Adrenal gland (tissue), 12 donors: ENCODE results near the gene CTBP1. TPM values are rescaled to one million over a fixed set of nuclear protein-coding genes. Genes with fewer than 3 reads are reported as not detected.

Source experiments
- DNase-seq, 7 donors: peaks; one replicate each; pipeline ENCODE4 v3.0.0-alpha.2; 2019 to 2020
- H3K27ac ChIP-seq, 5 donors: fragments of 200-600 bp; sonication (generic) in 4 of 5; 1 replicate in 3 of 5; 2 replicates in 2 of 5; pipeline versions ENCODE4 v1.5.1 to v1.8.0; 2016 to 2020; ENCODE audit warnings: mild to moderate bottlenecking in 1 of 5
- H3K27me3 ChIP-seq: fragments of 200-600 bp; 2 replicates; pipeline ENCODE4 v1.8.0; 2021
- H3K36me3 ChIP-seq, 2 donors: fragments of 200-600 bp; replicated peaks in 1 of 2; 1 replicate in 1 of 2; 2 replicates in 1 of 2; pipeline versions ENCODE4 v1.5.1 to v1.8.0; 2018 to 2022
- H3K4me1 ChIP-seq, 2 donors: fragments of 200-600 bp; replicated peaks in 1 of 2; 1 replicate in 1 of 2; 2 replicates in 1 of 2; pipeline versions ENCODE4 v1.5.1 to v1.8.0; 2018 to 2021
- H3K4me3 ChIP-seq, 4 donors: fragments of 200-600 bp; sonication (generic) in 3 of 4; one replicate each; pipeline ENCODE4 v1.5.1; 2016 to 2018
- H3K9me3 ChIP-seq, 3 donors: fragments of 200-600 bp; sonication (generic) in 1 of 3; replicated peaks in 1 of 3; 1 replicate in 2 of 3; 2 replicates in 1 of 3; pipeline versions ENCODE4 v1.5.1 to v1.8.0; 2016 to 2021
- POLR2A ChIP-seq, 2 donors: fragments of 450-650 bp; IDR thresholded peaks; one replicate each; pipeline ENCODE4 v1.6.1; 2017; ENCODE audit warnings: antibody characterized with exemption in 2 of 2, mild to moderate bottlenecking in 2 of 2, moderate library complexity in 1 of 2
- WGBS, 4 donors: extraction: QIAGEN DNeasy Blood & Tissue Kit in 2 of 4; methylation state at CpG; one replicate each; pipeline versions ENCODE4 v1.1.5 to v1.1.7; 2013 to 2017; 5-methylcytosine and 5-hydroxymethylcytosine counted together
- intact Hi-C, 2 donors: fragments of 100-400 bp; cut with DNase I; formaldehyde crosslinking; loops; one replicate each; pipeline versions ENCODE4 v1.14.1 to v1.15.0; 2022 to 2023
- polyA plus RNA-seq, 3 donors: library from polyadenylated mRNA; stranded (reverse); fragments of 200-250 nt in 2 of 3; fragments of 350-450 nt in 1 of 3; fragmentation: Illumina TruSeq in 1 of 3; extraction: RNeasy Lipid Tissue Mini Kit (QIAGEN cat#74804) in 1 of 3; gene quantifications; one replicate each; pipeline ENCODE4 v1.2.3, GENCODE V29; 2013 to 2014
- total RNA-seq, 9 donors: library from RNA; depleted of rRNA in 4 of 9; stranded (reverse); fragments of >200 nt in 4 of 9; fragments of 120-200 nt in 1 of 9; fragmentation: NEBNext Ultra II Directional in 1 of 9; extraction: Animal tissue kit (Norgen Biotek cat#: 25700) in 1 of 9; gene quantifications; one replicate each; pipeline versions ENCODE4 v1.1.0 to v1.2.4, GENCODE V29; 2013 to 2023
- TF ChIP-seq, protein P1 (sequence below), 6 experiments: fragments of 450-650 bp in 4 of 6; fragments of 200-600 bp in 2 of 6; sonication (generic) in 1 of 6; IDR thresholded peaks; 1 replicate in 5 of 6; 2 replicates in 1 of 6; pipeline versions ENCODE4 v1.5.1 to v1.8.0; 2016 to 2021; ENCODE audit warnings: antibody characterized with exemption in 6 of 6, mild to moderate bottlenecking in 2 of 6, moderate library complexity in 1 of 6
- donor health status: healthy with polysubstance abuse.
- donor health status: Bipolar disorder and iron deficiency.
- donor health status: DM: yes; HTN: yes; CAD: no.
- donor health status: DM: no; HTN: no; CAD: no.
- donor health status: DM: no; HTN: no; CAD: no.
- donor health status: DM: yes; HTN: yes; CAD: no.

CTBP1 gene
- total and polyA plus RNA-seq, 12 donors = 45.7 to 293 (median 159) TPM

DNA sequence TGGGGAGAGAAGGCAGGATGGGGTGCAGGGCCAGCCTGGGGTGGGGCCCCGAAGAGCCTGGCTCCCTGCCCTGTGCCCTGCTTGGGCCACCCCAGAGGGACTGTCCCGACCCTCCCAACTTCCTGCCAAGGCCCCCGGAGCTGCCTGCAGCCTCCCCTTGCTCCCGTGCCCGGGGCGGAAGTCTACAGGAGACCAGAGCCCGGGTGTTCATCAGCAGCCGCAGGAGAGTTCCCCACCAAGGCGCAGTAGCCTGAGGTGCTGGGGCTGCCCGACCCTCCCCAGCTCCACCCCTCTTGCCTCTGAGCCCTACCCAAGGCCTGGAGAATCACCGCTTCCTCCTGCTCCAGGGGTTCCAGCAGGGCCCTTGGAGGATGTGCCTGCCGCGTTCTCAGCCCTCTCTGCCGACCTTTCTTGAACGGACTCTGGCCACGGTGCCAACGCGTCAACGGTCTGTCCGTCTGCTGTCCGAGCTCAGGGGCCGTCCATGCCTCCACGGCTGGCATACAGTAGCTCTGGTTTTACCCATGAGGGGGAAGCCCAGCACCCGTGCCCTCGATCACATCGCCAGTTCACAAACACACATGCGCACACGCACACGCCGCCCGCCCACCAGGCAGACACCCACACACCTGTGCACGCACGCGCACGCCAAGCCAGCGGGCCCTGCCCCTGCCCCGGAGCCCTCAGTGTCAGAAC lies 40.5 kb downstream of the CTBP1 start:
- Histone ChIP-seq H3K27me3 (no peaks in the 10 kb centered on the region), H3K36me3 (peaks cover 0 to 21% of the 10 kb centered on the region in 2 donors), H3K27ac (peak overlapping the region in 3 of 5 donors; percentile 6 to 90 (median 48)), H3K4me1 (peaks cover 0 to 45% of the 10 kb centered on the region in 2 donors), H3K9me3 (no peaks in the 10 kb centered on the region), H3K4me3 (no peak overlapping the region)
- intact Hi-C loops = no loop called here
- WGBS, 4 donors = 67 to 85% (median 74%) methylated on average over 18 to 37 of the region's 37 CpGs
- no peak for TF ChIP-seq POLR2A (IDR thresholded peaks at IDR 0.05)
- TF ChIP-seq, protein P1, sequence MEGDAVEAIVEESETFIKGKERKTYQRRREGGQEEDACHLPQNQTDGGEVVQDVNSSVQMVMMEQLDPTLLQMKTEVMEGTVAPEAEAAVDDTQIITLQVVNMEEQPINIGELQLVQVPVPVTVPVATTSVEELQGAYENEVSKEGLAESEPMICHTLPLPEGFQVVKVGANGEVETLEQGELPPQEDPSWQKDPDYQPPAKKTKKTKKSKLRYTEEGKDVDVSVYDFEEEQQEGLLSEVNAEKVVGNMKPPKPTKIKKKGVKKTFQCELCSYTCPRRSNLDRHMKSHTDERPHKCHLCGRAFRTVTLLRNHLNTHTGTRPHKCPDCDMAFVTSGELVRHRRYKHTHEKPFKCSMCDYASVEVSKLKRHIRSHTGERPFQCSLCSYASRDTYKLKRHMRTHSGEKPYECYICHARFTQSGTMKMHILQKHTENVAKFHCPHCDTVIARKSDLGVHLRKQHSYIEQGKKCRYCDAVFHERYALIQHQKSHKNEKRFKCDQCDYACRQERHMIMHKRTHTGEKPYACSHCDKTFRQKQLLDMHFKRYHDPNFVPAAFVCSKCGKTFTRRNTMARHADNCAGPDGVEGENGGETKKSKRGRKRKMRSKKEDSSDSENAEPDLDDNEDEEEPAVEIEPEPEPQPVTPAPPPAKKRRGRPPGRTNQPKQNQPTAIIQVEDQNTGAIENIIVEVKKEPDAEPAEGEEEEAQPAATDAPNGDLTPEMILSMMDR (IDR thresholded peaks at IDR 0.05) = no peak
- DNase-seq = peak in 5 of 7 donors; percentile 10 to 55 (median 27)

GRCh38 chr4:1207603-1208265 lies 41.2 kb downstream of the CTBP1 start:
- no peak overlapping the region for H3K4me3 ChIP-seq
- WGBS, 4 donors = 66 to 93% (median 83%) methylated on average over 13 to 28 of the region's 31 CpGs

GRCh38 chr4:1207157-1207470 lies 41.8 kb downstream of the CTBP1 start:
- peaks cover 0 to 48% of the 10 kb centered on the region in 2 donors for H3K4me1 ChIP-seq

More at GRCh38 chr4:1207603-1208265, 41.2 kb downstream of the CTBP1 start:
- H3K36me3 ChIP-seq = peaks cover 0 to 14% of the 10 kb centered on the region in 2 donors
- TF ChIP-seq, protein P1 (IDR thresholded peaks at IDR 0.05) = no peak
- TF ChIP-seq POLR2A (IDR thresholded peaks at IDR 0.05) = no peak
- intact Hi-C loops = no loop called here
- H3K27ac ChIP-seq = peak overlapping the region in 2 of 5 donors; percentile 48 to 90
- H3K9me3 ChIP-seq = no peaks in the 10 kb centered on the region
- no peaks in the 10 kb centered on the region for H3K27me3 ChIP-seq
- peak in 5 of 7 donors; percentile 34 to 72 (median 45) for DNase-seq
- peaks cover 0 to 47% of the 10 kb centered on the region in 2 donors for H3K4me1 ChIP-seq

More at GRCh38 chr4:1207157-1207470, 41.8 kb downstream of the CTBP1 start:
- DNase-seq = peak in 4 of 7 donors; percentile 12 to 47 (median 17)
- Histone ChIP-seq H3K27ac (peak overlapping the region in 1 of 5 donors; percentile 90), H3K4me3 (no peak overlapping the region), H3K27me3 (no peaks in the 10 kb centered on the region), H3K36me3 (peaks cover 0 to 8% of the 10 kb centered on the region in 2 donors), H3K9me3 (no peaks in the 10 kb centered on the region)
- 74 to 94% (median 89%) methylated on average over 2 to 12 of the region's 12 CpGs for WGBS, 4 donors
- no peak for TF ChIP-seq POLR2A (IDR thresholded peaks at IDR 0.05)
- TF ChIP-seq, protein P1 (IDR thresholded peaks at IDR 0.05) = no peak
- intact Hi-C loops = no loop called here
